Mesenteric fat pad (tissue), 1 donor: ENCODE measurements around the gene CASP2. TPM values are rescaled to one million over a fixed set of nuclear protein-coding genes. Genes with fewer than 3 reads are reported as not detected.

Experiments used
- total RNA-seq: library from RNA; stranded (reverse); fragmentation: NEBNext Ultra II Directional; extraction: Animal tissue kit (Norgen Biotek cat#: 25700); gene quantifications from one replicate; pipeline ENCODE4 v1.2.1, GENCODE V29; 2021
- donor health status: DM: yes; HTN: yes; CAD: no.

The CASP2 gene
- total RNA-seq, 1 donor from 2014 or later = 19.0 TPM

Other genes starting within 250 kb of the CASP2 start
- gene OR6V1, start 236.0 kb upstream of the CASP2 start, total RNA-seq = not detected
- not detected for gene PIP, start 156.3 kb upstream of the CASP2 start, total RNA-seq
- not detected for gene TAS2R39, start 104.9 kb upstream of the CASP2 start, total RNA-seq
- gene TAS2R40, start 66.3 kb upstream of the CASP2 start, total RNA-seq = not detected
- gene GSTK1, start 24.9 kb upstream of the CASP2 start, total RNA-seq = 177 TPM
- gene TMEM139, start 3.4 kb upstream of the CASP2 start, total RNA-seq = 3.7 TPM
- 0.22 TPM for gene CLCN1, start 27.8 kb downstream of the CASP2 start, total RNA-seq
- gene FAM131B, start 74.4 kb downstream of the CASP2 start, total RNA-seq = 1.8 TPM
- 271 TPM for gene ZYX, start 93.0 kb downstream of the CASP2 start, total RNA-seq
- gene EPHA1, start 120.5 kb downstream of the CASP2 start, total RNA-seq = 0.22 TPM
- gene TAS2R60, start 155.1 kb downstream of the CASP2 start, total RNA-seq = 0.35 TPM
- gene TAS2R41, start 189.5 kb downstream of the CASP2 start, total RNA-seq = not detected